GM12872 (cell line): ENCODE data around the gene SMIM7.

ENCODE experiments used
- CTCF ChIP-seq: IDR thresholded peaks from 3 replicates; pipeline ENCODE4 v1.5.1; 2011; ENCODE audit warnings: low read depth, mild to moderate bottlenecking, low read length, moderate library complexity; ENCODE audit not compliant: insufficient read depth

SMIM7 gene

GRCh38 chr19:16624236-16624635 lies 35.7 kb downstream of the SMIM7 start:
- TF ChIP-seq CTCF, result no peak

GRCh38 chr19:16623576-16623975 lies 36.4 kb downstream of the SMIM7 start:
- TF ChIP-seq CTCF, result no peak

- no peak for TF ChIP-seq CTCF
Observed at GRCh38 chr19:16623066-16623465, 36.9 kb downstream of the SMIM7 start.

- no peak for TF ChIP-seq CTCF
Observed at GRCh38 chr19:16621165-16621800, 38.7 kb downstream of the SMIM7 start.

- no peak for TF ChIP-seq CTCF
Observed at GRCh38 chr19:16620584-16620983, 39.4 kb downstream of the SMIM7 start.

GRCh38 chr19:16620018-16620417 lies 39.9 kb downstream of the SMIM7 start:
- TF ChIP-seq CTCF, result no peak

- TF ChIP-seq CTCF, result no peak
Observed at GRCh38 chr19:16619457-16619856, 40.5 kb downstream of the SMIM7 start.
